Measurements from ENCODE around the gene HOXA6.

- TF ChIP-seq REST (IDR thresholded peaks at IDR 0.05; ENCODE audit: unreplicated experiment) (no peak), EZH2 (IDR thresholded peaks at IDR 0.05; ENCODE audit: low read depth, unreplicated experiment) (peak; percentile 52), STAT1 (IDR thresholded peaks at IDR 0.05; ENCODE audit: unreplicated experiment) (no peak), EZH2phosphoT487 (IDR thresholded peaks at IDR 0.05; ENCODE audit: unreplicated experiment) (no peak), POLR2AphosphoS5 (IDR thresholded peaks at IDR 0.05; ENCODE audit: low read depth) (no peak), ZNF114 (CRISPR knock-in tag; IDR thresholded peaks at IDR 0.05) (no peak), JUNB (IDR thresholded peaks at IDR 0.05; ENCODE audit: unreplicated experiment) (no peak), ZNF331 (CRISPR knock-in tag; IDR thresholded peaks at IDR 0.05; ENCODE audit: low read depth) (no peak)
- TF ChIP-seq, protein P1, sequence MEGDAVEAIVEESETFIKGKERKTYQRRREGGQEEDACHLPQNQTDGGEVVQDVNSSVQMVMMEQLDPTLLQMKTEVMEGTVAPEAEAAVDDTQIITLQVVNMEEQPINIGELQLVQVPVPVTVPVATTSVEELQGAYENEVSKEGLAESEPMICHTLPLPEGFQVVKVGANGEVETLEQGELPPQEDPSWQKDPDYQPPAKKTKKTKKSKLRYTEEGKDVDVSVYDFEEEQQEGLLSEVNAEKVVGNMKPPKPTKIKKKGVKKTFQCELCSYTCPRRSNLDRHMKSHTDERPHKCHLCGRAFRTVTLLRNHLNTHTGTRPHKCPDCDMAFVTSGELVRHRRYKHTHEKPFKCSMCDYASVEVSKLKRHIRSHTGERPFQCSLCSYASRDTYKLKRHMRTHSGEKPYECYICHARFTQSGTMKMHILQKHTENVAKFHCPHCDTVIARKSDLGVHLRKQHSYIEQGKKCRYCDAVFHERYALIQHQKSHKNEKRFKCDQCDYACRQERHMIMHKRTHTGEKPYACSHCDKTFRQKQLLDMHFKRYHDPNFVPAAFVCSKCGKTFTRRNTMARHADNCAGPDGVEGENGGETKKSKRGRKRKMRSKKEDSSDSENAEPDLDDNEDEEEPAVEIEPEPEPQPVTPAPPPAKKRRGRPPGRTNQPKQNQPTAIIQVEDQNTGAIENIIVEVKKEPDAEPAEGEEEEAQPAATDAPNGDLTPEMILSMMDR (conservative IDR thresholded peaks at IDR 0.05; ENCODE audit: low read depth in 2 of 2), result no peak
- TF ChIP-seq, protein P2, sequence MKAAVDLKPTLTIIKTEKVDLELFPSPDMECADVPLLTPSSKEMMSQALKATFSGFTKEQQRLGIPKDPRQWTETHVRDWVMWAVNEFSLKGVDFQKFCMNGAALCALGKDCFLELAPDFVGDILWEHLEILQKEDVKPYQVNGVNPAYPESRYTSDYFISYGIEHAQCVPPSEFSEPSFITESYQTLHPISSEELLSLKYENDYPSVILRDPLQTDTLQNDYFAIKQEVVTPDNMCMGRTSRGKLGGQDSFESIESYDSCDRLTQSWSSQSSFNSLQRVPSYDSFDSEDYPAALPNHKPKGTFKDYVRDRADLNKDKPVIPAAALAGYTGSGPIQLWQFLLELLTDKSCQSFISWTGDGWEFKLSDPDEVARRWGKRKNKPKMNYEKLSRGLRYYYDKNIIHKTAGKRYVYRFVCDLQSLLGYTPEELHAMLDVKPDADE (IDR thresholded peaks at IDR 0.05), result no peak
These were observed 35.2 kb downstream of the HOXA6 start for GRCh38 chr7:27112361-27112760.

All from GM23338 (cell line).